GM18505 (cell line): ENCODE data around the gene NKD2.

Source experiments
- ATAC-seq: cut with Tn5 transposase; IDR thresholded peaks from one replicate; pipeline ENCODE4 v1.9.1; 2021; ENCODE audit not compliant: unreplicated experiment
- POLR2A ChIP-seq: IDR thresholded peaks from 4 replicates; pipeline ENCODE4 v1.6.1; 2011; ENCODE audit warnings: borderline replicate concordance; ENCODE audit not compliant: insufficient read depth, insufficient read length; ENCODE audit errors: extremely low read depth

The NKD2 gene

DNA sequence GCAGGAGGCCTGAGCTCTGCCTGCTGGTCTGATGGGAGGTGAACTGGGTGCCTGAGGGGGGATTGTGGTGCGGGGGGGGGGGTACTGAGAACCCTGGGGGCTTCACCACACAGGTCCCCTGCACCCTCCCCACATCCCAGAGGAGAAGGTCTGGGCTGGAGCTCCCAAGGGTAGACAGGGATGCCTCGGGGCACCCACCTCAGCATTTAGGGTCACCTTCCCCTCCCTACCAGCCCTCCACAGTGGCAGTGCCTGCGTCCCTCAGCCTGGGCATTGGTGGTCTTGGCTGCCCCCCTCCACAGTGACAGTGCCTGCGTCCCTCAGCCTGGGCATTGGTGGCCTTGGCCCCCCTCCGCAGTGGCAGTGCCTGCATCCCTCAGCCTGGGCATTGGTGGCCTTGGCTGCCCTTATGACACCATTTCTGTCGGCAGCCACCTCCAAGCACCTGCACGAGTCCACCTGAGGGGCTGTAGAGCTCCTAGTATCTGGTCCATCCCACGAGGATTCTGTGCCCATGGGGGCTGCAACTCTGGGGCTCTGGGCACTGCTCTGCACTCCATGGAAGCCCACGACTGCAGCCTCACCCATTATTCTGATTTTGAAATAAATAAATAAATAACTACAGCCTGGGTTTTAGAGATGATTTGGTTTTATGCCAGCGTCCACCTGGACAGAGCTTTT, 21.5 kb downstream of the NKD2 start:
- no peak for ATAC-seq
- TF ChIP-seq POLR2A = no peak

GRCh38 chr5:1030801-1031271, 22.2 kb downstream of the NKD2 start:
- ATAC-seq = no peak
- TF ChIP-seq POLR2A = no peak

DNA sequence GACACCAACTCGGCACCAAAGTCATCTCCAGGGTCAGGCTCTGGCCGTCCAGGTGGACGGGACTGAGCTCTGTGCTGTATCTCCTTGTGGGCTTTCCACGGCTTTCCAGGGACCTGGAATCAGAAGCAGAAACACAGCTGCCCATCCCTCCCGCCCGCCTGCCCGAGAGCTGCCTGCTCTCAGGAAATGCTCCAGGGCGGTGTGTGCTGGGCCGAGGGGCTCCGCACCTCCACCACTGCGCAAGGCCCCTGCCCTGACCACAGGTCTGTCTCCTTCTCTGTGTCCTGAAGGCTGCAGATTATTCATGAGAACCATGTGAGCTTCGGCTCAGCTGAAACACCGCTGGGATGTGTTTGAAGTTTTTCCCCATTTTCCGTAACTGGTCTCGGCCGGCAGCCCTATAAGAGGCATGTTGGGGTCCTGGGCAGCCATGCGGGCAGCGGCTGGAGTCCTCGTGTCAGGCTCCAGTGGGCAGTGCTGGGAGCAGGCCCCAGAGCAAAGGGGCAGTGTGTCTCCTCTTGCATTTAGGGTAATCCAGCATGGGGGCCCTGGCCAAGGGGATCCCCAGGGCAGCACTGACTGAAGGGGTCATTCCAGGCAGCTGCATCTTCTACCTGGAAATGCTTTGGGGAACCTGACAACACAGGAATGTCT, 22.8 kb downstream of the NKD2 start:
- no peak for ATAC-seq
- no peak for TF ChIP-seq POLR2A

DNA sequence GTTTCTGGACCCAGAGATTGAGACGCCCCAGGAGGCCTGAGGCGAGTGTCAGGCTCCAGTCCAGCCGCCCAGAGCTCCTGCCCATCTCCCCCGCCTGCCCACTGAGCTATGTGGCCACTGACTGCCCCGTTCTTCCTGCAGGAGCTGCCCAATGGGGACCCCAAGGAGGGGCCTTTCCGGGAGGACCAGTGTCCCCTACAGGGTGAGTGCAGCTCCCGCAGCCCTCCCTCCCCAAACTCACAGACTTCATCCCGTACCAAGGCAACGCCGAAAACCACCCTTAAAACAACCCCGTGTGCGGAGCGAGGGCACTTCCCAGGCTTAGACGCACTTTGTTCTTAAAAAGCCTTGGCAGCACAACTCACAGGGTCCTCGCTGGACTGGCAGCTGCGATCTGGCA, 23.4 kb downstream of the NKD2 start:
- ATAC-seq = no peak
- TF ChIP-seq POLR2A = no peak

- no peak for TF ChIP-seq POLR2A
- no peak for ATAC-seq
These were observed 24.0 kb downstream of the NKD2 start for GRCh38 chr5:1032551-1033027.

GRCh38 chr5:1033178-1033577, 24.6 kb downstream of the NKD2 start:
- ATAC-seq = no peak
- no peak for TF ChIP-seq POLR2A

GRCh38 chr5:1033606-1034420, 25.2 kb downstream of the NKD2 start:
- no peak for ATAC-seq
- no peak for TF ChIP-seq POLR2A

GRCh38 chr5:1034421-1034905, 25.9 kb downstream of the NKD2 start:
- TF ChIP-seq POLR2A = no peak
- ATAC-seq = no peak

DNA sequence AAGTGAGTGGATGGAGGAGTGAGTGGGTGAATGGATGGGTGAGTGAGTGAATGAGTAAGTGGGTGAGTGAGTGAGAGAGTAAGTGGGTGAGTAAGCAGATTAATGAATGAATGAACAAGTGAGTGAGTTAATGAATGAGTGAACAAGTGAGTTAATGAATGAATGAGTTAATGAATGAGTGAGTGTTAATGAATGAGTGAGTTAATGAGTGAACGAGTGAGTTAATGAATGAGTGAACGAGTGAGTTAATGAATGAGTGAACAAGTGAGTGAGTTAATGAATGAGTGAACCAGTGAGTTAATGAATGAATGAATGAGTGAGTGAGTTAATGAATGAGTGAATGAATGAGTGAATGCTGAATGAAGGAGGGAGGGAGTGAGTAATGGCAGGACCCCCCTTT, 26.4 kb downstream of the NKD2 start:
- no peak for ATAC-seq
- TF ChIP-seq POLR2A = no peak

GRCh38 chr5:1035421-1036405, 27.1 kb downstream of the NKD2 start:
- TF ChIP-seq POLR2A = no peak
- no peak for ATAC-seq

GRCh38 chr5:1036504-1037122, 28.0 kb downstream of the NKD2 start:
- no peak for ATAC-seq
- no peak for TF ChIP-seq POLR2A

DNA sequence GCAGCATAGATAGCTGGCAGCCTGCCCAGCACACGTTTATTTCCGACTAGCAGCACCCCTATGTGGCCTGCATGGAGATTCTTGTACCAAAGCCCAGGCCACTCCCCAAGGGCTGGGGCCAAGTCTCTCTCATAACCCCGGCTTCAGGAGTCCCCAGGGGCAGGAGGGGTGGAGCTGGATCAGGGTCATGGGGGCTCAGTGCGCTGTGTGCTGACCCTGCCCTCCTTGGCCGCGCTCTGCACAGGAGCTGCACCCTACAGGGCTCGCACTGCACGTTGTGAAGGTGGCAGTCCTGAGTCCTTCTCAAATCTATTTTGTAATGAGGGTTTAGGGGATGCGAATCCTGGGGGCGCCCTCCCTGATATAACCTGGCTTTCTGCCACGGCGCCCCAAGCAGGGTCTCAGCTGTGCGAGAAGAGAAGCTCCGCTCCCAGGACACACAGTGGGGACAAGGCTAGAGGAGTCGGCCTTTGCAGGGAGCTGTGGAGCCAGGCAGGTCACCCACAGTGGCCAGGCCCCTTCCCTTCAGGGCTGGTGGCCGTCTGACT, 28.6 kb downstream of the NKD2 start:
- ATAC-seq = no peak
- no peak for TF ChIP-seq POLR2A
